IgD-negative memory B cell (primary cell): ENCODE data around the gene TNPO3. TPM values are rescaled to one million over a fixed set of nuclear protein-coding genes. Genes with fewer than 3 reads are reported as not detected.
A peak's percentile ranks its signal among the peaks of the same experiment; 100 is the strongest.
"Not testable (repeated sequence)": the region's sequence is repeated elsewhere in the genome, so short reads cannot be mapped to it uniquely, and the experiment has no call there.

Experiments used
- H3K27ac Mint-ChIP-seq, 3 donors: one replicate each; pipeline ENCODE4 v1.8.0; 2020 to 2022; ENCODE audit warnings: mild to moderate bottlenecking in 3 of 3, mixed read lengths in 3 of 3, moderate library complexity in 1 of 3
- H3K27me3 Mint-ChIP-seq: one replicate; pipeline ENCODE4 v1.8.0; 2021; ENCODE audit warnings: mixed read lengths
- H3K36me3 Mint-ChIP-seq: one replicate; pipeline ENCODE4 v1.8.0; 2020; ENCODE audit warnings: mild to moderate bottlenecking, mixed read lengths
- H3K4me1 Mint-ChIP-seq, 3 donors: one replicate each; pipeline ENCODE4 v1.8.0; 2020 to 2022; ENCODE audit warnings: mixed read lengths in 3 of 3, mild to moderate bottlenecking in 1 of 3
- H3K4me3 Mint-ChIP-seq, 4 donors: one replicate each; pipeline ENCODE4 v1.8.0; 2020 to 2022; ENCODE audit warnings: mild to moderate bottlenecking in 4 of 4, mixed read lengths in 4 of 4, moderate library complexity in 3 of 4
- H3K9me3 Mint-ChIP-seq, 3 donors: one replicate each; pipeline ENCODE4 v1.8.0; 2020 to 2021; ENCODE audit warnings: mixed read lengths in 3 of 3, mild to moderate bottlenecking in 1 of 3
- polyA plus RNA-seq: library from polyadenylated mRNA; unstranded; fragments of 300-500 nt; fragmentation: Illumina TruSeq; gene quantifications from one replicate; pipeline ENCODE4 v1.2.3, GENCODE V29; 2021

TNPO3 gene
- polyA plus RNA-seq, 1 donor from 2014 or later = 36.7 TPM

- H3K4me1 Mint-ChIP-seq = peaks cover 3 to 10% (median 9%) of the 10 kb centered on the region in 3 donors
- H3K4me3 Mint-ChIP-seq = peak overlapping the region in 1 of 4 donors; percentile 43
- no peaks in the 10 kb centered on the region for H3K9me3 Mint-ChIP-seq
- no peaks in the 10 kb centered on the region for H3K27me3 Mint-ChIP-seq
- H3K36me3 Mint-ChIP-seq = peaks cover 8% of the 10 kb centered on the region
- peak overlapping the region in 1 of 3 donors; percentile 64 for H3K27ac Mint-ChIP-seq
These were observed 106.5 kb downstream of the TNPO3 start for GRCh38 chr7:128948312-128948973.

GRCh38 chr7:128947854-128948253 is 107.1 kb downstream of the TNPO3 start:
- peak overlapping the region in 1 of 4 donors; percentile 43 for H3K4me3 Mint-ChIP-seq
- H3K9me3 Mint-ChIP-seq = no peaks in the 10 kb centered on the region
- H3K4me1 Mint-ChIP-seq = peaks cover 0 to 8% (median 6%) of the 10 kb centered on the region in 3 donors
- peaks cover 4% of the 10 kb centered on the region for H3K36me3 Mint-ChIP-seq
- no peaks in the 10 kb centered on the region for H3K27me3 Mint-ChIP-seq
- H3K27ac Mint-ChIP-seq = peak overlapping the region in 1 of 3 donors; percentile 64

- H3K4me3 Mint-ChIP-seq = no peak overlapping the region
- no peak overlapping the region for H3K27ac Mint-ChIP-seq
These were observed 107.7 kb downstream of the TNPO3 start for GRCh38 chr7:128946936-128947830.

GRCh38 chr7:128945668-128946366 is 109.1 kb downstream of the TNPO3 start:
- Mint-ChIP-seq H3K36me3 (peaks cover 4% of the 10 kb centered on the region), H3K9me3 (no peaks in the 10 kb centered on the region), H3K4me1 (peaks cover 11 to 15% (median 13%) of the 10 kb centered on the region in 3 donors), H3K4me3 (no peak overlapping the region), H3K27ac (no peak overlapping the region), H3K27me3 (no peaks in the 10 kb centered on the region)

More at GRCh38 chr7:128946936-128947830, 107.7 kb downstream of the TNPO3 start:
- H3K36me3 Mint-ChIP-seq = peaks cover 4% of the 10 kb centered on the region
- H3K4me1 Mint-ChIP-seq = peaks cover 0 to 6% (median 6%) of the 10 kb centered on the region in 3 donors
- H3K27me3 Mint-ChIP-seq = no peaks in the 10 kb centered on the region
- H3K9me3 Mint-ChIP-seq = no peaks in the 10 kb centered on the region

- Mint-ChIP-seq H3K4me1 (peaks cover 16 to 25% (median 20%) of the 10 kb centered on the region in 3 donors), H3K27ac (peak overlapping the region in 2 of 3 donors; percentile 2 to 71), H3K27me3 (no peaks in the 10 kb centered on the region), H3K36me3 (peaks cover 2% of the 10 kb centered on the region), H3K9me3 (no peaks in the 10 kb centered on the region), H3K4me3 (peak overlapping the region in 1 of 4 donors; percentile 47)
These were observed 110.2 kb downstream of the TNPO3 start for GRCh38 chr7:128944487-128945236.

- not testable (repeated sequence) for H3K27me3 Mint-ChIP-seq, H3K36me3 Mint-ChIP-seq, H3K9me3 Mint-ChIP-seq
- Mint-ChIP-seq H3K4me3 (peak overlapping the region in 1 of 4 donors; percentile 26), H3K27ac (peak overlapping the region in 1 of 3 donors; percentile 32), H3K4me1 (peaks cover 19 to 31% (median 24%) of the 10 kb centered on the region in 3 donors)
These were observed 111.7 kb downstream of the TNPO3 start for GRCh38 chr7:128943251-128943650.

- peak overlapping the region in 2 of 3 donors; percentile 97 for H3K27ac Mint-ChIP-seq
- peaks cover 23 to 31% (median 27%) of the 10 kb centered on the region in 3 donors for H3K4me1 Mint-ChIP-seq
- H3K36me3 Mint-ChIP-seq = peaks cover 2% of the 10 kb centered on the region
- no peaks in the 10 kb centered on the region for H3K9me3 Mint-ChIP-seq
- peak overlapping the region in 2 of 4 donors; percentile 17 to 97 for H3K4me3 Mint-ChIP-seq
- no peaks in the 10 kb centered on the region for H3K27me3 Mint-ChIP-seq
These were observed 112.9 kb downstream of the TNPO3 start for GRCh38 chr7:128941946-128942526.

- H3K4me1 Mint-ChIP-seq = peaks cover 27 to 32% (median 31%) of the 10 kb centered on the region in 3 donors
- H3K27ac Mint-ChIP-seq = peak overlapping the region; percentile 97 to 98 (median 97)
- H3K4me3 Mint-ChIP-seq = peak overlapping the region; percentile 96 to 100 (median 97)
- H3K9me3 Mint-ChIP-seq = no peaks in the 10 kb centered on the region
- peaks cover 2% of the 10 kb centered on the region for H3K36me3 Mint-ChIP-seq
- H3K27me3 Mint-ChIP-seq = no peaks in the 10 kb centered on the region
These were observed 113.5 kb downstream of the TNPO3 start for GRCh38 chr7:128941323-128941890.

- H3K4me3 Mint-ChIP-seq = peak overlapping the region; percentile 96 to 100 (median 97)
- peak overlapping the region; percentile 97 to 98 (median 97) for H3K27ac Mint-ChIP-seq
- no peaks in the 10 kb centered on the region for H3K27me3 Mint-ChIP-seq
- H3K9me3 Mint-ChIP-seq = no peaks in the 10 kb centered on the region
- peaks cover 2% of the 10 kb centered on the region for H3K36me3 Mint-ChIP-seq
- H3K4me1 Mint-ChIP-seq = peaks cover 27 to 34% (median 31%) of the 10 kb centered on the region in 3 donors
These were observed 114.2 kb downstream of the TNPO3 start for GRCh38 chr7:128940494-128941322.

GRCh38 chr7:128939861-128940410 is 115.0 kb downstream of the TNPO3 start:
- H3K27ac Mint-ChIP-seq = peak overlapping the region; percentile 97 to 98 (median 97)
- peaks cover 33 to 40% (median 38%) of the 10 kb centered on the region in 3 donors for H3K4me1 Mint-ChIP-seq
- no peaks in the 10 kb centered on the region for H3K27me3 Mint-ChIP-seq
- H3K4me3 Mint-ChIP-seq = peak overlapping the region; percentile 96 to 100 (median 97)
- H3K36me3 Mint-ChIP-seq = peaks cover 2% of the 10 kb centered on the region
- H3K9me3 Mint-ChIP-seq = no peaks in the 10 kb centered on the region

- Mint-ChIP-seq H3K36me3 (no peaks in the 10 kb centered on the region), H3K4me1 (peaks cover 33 to 46% (median 40%) of the 10 kb centered on the region in 3 donors), H3K4me3 (peak overlapping the region; percentile 96 to 100 (median 97)), H3K27me3 (no peaks in the 10 kb centered on the region), H3K9me3 (no peaks in the 10 kb centered on the region), H3K27ac (peak overlapping the region; percentile 97 to 98 (median 97))
These were observed 115.6 kb downstream of the TNPO3 start for GRCh38 chr7:128939075-128939860.

- Mint-ChIP-seq H3K9me3 (no peaks in the 10 kb centered on the region), H3K4me1 (peaks cover 37 to 51% (median 44%) of the 10 kb centered on the region in 3 donors), H3K4me3 (peak overlapping the region; percentile 96 to 100 (median 97)), H3K27me3 (no peaks in the 10 kb centered on the region), H3K36me3 (no peaks in the 10 kb centered on the region), H3K27ac (peak overlapping the region; percentile 97 to 98 (median 97))
These were observed 116.3 kb downstream of the TNPO3 start for GRCh38 chr7:128938544-128939074.
